Stimulated activated CD4-positive, alpha-beta T cell treated with anti-CD3 and anti-CD28 coated beads, TNF-alpha, amount 100 ng/mL, for 24 hours (primary cell): Measurements from ENCODE around the gene RMDN2.

Source experiments
- DNase-seq, 3 experiments: peaks; one replicate each; pipeline ENCODE4 v3.0.0-alpha.2; 2020; ENCODE audit warnings: low read depth in 3 of 3

RMDN2 gene

GRCh38 chr2:37897511-37897910, 27.6 kb upstream of the RMDN2 start:
- no peak for DNase-seq

GRCh38 chr2:37898448-37898847, 26.6 kb upstream of the RMDN2 start:
- no peak for DNase-seq

GRCh38 chr2:37902991-37903390, 22.1 kb upstream of the RMDN2 start:
- no peak for DNase-seq

GRCh38 chr2:37904425-37904824, 20.7 kb upstream of the RMDN2 start:
- DNase-seq = no peak

GRCh38 chr2:37904993-37905392, 20.1 kb upstream of the RMDN2 start:
- DNase-seq = no peak

- DNase-seq = no peak
These were observed 19.0 kb upstream of the RMDN2 start for GRCh38 chr2:37906131-37906530.

GRCh38 chr2:37907501-37908225, 17.4 kb upstream of the RMDN2 start:
- no peak for DNase-seq

- DNase-seq = no peak
These were observed 13.7 kb upstream of the RMDN2 start for GRCh38 chr2:37911296-37911873.

- no peak for DNase-seq
These were observed 13.0 kb upstream of the RMDN2 start for GRCh38 chr2:37912056-37912455.

- DNase-seq = no peak
These were observed 12.5 kb upstream of the RMDN2 start for GRCh38 chr2:37912616-37913015.

GRCh38 chr2:37914340-37914739, 10.7 kb upstream of the RMDN2 start:
- DNase-seq = no peak

GRCh38 chr2:37915773-37916172, 9.3 kb upstream of the RMDN2 start:
- DNase-seq = no peak

- DNase-seq = no peak
These were observed 8.5 kb upstream of the RMDN2 start for GRCh38 chr2:37916512-37917082.

- no peak for DNase-seq
These were observed 7.5 kb upstream of the RMDN2 start for GRCh38 chr2:37917281-37918228.

- no peak for DNase-seq
These were observed 6.3 kb upstream of the RMDN2 start for GRCh38 chr2:37918742-37919186.

GRCh38 chr2:37919631-37920032, 5.5 kb upstream of the RMDN2 start:
- no peak for DNase-seq

- no peak for DNase-seq
These were observed 4.5 kb upstream of the RMDN2 start for GRCh38 chr2:37920570-37920969.

GRCh38 chr2:37921781-37922180, 3.3 kb upstream of the RMDN2 start:
- DNase-seq = no peak

GRCh38 chr2:37923308-37924055, 1.6 kb upstream of the RMDN2 start:
- no peak for DNase-seq

GRCh38 chr2:37926635-37927034, 1.5 kb downstream of the RMDN2 start:
- no peak for DNase-seq

GRCh38 chr2:37928377-37928776, 3.3 kb downstream of the RMDN2 start:
- DNase-seq = no peak
